ENCODE measurements around the gene RALGPS2.

Gene RALGPS2

DNA sequence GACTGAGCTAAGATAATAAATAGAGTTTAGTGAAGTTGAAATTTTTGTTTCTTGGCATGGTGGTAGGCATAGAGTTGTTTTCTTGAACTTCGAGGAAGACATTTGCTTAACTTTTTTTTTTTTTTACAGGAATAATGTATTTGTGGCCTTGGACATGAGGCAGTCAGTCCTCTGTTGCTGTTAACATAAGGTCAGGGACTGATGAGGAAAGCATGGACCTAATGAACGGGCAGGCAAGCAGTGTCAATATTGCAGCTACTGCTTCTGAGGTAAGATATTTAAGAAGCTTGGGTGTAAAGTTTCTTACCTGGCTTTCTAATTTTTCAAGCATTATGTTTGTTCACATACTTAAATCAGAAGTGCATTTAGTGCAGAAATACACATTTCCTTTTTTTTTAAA lies 51.5 kb downstream of the RALGPS2 start:
- no peaks in the 10 kb centered on the region for H3K36me3 ChIP-seq (ENCODE audit: insufficient read depth)
- no peak overlapping the region for H3K27ac ChIP-seq
- no peaks in the 10 kb centered on the region for H3K4me1 ChIP-seq (ENCODE audit: low read depth, poor library complexity, severe bottlenecking)
- no peaks in the 10 kb centered on the region for H3K27me3 ChIP-seq (ENCODE audit: insufficient read depth, low read depth)
- TF ChIP-seq, protein P1, sequence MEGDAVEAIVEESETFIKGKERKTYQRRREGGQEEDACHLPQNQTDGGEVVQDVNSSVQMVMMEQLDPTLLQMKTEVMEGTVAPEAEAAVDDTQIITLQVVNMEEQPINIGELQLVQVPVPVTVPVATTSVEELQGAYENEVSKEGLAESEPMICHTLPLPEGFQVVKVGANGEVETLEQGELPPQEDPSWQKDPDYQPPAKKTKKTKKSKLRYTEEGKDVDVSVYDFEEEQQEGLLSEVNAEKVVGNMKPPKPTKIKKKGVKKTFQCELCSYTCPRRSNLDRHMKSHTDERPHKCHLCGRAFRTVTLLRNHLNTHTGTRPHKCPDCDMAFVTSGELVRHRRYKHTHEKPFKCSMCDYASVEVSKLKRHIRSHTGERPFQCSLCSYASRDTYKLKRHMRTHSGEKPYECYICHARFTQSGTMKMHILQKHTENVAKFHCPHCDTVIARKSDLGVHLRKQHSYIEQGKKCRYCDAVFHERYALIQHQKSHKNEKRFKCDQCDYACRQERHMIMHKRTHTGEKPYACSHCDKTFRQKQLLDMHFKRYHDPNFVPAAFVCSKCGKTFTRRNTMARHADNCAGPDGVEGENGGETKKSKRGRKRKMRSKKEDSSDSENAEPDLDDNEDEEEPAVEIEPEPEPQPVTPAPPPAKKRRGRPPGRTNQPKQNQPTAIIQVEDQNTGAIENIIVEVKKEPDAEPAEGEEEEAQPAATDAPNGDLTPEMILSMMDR (conservative IDR thresholded peaks at IDR 0.05; ENCODE audit: low read depth, low read length) = no peak
- no peaks in the 10 kb centered on the region for H4K20me1 ChIP-seq (ENCODE audit: insufficient read depth)
- H3K79me2 ChIP-seq (ENCODE audit: insufficient read depth, low read depth) = no peaks in the 10 kb centered on the region
- no peak overlapping the region for H2AFZ ChIP-seq (ENCODE audit: low read depth)
- no peak overlapping the region for H3K4me3 ChIP-seq (IDR thresholded peaks at IDR 0.05; ENCODE audit: insufficient read depth, low read depth, low read length)
- H3K9ac ChIP-seq = no peak overlapping the region
- H3K4me2 ChIP-seq = no peak overlapping the region

DNA sequence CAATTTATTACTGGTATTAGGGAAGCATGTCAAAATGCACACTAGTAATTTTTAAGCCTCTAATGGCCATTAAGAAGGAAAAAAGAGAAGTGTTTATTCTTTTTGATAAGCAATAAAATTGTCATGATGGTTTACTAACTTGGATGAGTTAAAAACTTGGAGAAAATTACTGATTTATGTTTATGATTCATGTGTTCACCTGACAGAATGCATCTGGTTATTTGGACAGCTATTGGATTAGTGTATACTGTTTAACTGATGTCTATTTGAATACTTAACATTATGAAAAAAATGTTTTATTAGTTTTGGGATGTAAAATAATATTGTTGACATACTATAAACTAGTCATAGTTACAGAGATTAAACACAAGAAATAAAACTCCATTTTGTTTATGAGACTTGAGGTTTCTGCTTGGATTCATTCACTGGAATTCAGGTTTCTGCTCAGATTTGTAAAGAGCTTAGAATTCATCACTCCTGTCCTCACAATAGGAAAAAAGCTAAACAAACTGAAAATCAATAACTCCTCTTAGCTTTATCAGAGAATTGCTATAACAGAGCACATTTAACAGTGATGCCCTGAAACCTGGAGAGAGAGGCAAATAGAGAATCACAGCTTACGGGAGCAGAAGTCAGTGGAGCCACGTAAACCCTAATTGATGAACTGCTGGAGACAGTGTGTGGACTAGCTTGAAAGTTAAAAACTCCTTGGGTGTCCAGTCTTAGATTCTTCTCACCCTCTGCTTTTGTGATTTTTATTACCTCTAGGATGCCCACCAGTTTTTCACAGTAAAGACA lies 56.7 kb downstream of the RALGPS2 start:
- H3K36me3 ChIP-seq (ENCODE audit: insufficient read depth) = no peaks in the 10 kb centered on the region
- H3K4me1 ChIP-seq (ENCODE audit: low read depth, poor library complexity, severe bottlenecking) = peaks cover 6% of the 10 kb centered on the region
- no peak overlapping the region for H2AFZ ChIP-seq (ENCODE audit: low read depth)
- H4K20me1 ChIP-seq (ENCODE audit: insufficient read depth) = no peaks in the 10 kb centered on the region
- no peak overlapping the region for H3K9ac ChIP-seq
- H3K27me3 ChIP-seq (ENCODE audit: insufficient read depth, low read depth) = no peaks in the 10 kb centered on the region
- H3K27ac ChIP-seq = no peak overlapping the region
- H3K79me2 ChIP-seq (ENCODE audit: insufficient read depth, low read depth) = no peaks in the 10 kb centered on the region
- TF ChIP-seq, protein P1 (conservative IDR thresholded peaks at IDR 0.05; ENCODE audit: low read depth, low read length) = no peak
- no peak overlapping the region for H3K4me3 ChIP-seq (IDR thresholded peaks at IDR 0.05; ENCODE audit: insufficient read depth, low read depth, low read length)
- H3K4me2 ChIP-seq = no peak overlapping the region

DNA sequence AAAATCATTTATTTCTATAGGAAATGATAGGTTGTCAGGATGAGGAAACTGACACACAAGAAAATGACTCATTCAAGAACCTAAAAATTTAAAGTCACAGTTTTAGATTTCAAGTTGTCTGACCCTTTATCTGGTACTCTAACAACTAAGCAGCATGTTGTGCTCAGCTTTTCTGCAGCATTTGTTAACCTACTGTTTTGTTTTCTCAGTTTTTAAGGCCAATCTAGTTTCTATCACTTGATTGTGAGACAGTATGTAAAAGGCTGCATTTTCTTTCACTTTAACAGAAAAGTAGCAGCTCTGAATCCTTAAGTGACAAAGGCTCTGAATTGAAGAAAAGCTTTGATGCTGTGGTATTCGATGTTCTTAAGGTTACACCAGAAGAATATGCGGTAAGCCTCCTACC lies 59.1 kb downstream of the RALGPS2 start:
- Histone ChIP-seq H3K27me3 (ENCODE audit: insufficient read depth, low read depth) (no peaks in the 10 kb centered on the region), H3K4me1 (ENCODE audit: low read depth, poor library complexity, severe bottlenecking) (peaks cover 6% of the 10 kb centered on the region), H3K4me3 (IDR thresholded peaks at IDR 0.05; ENCODE audit: insufficient read depth, low read depth, low read length) (no peak overlapping the region), H3K36me3 (ENCODE audit: insufficient read depth) (no peaks in the 10 kb centered on the region), H3K4me2 (no peak overlapping the region), H2AFZ (ENCODE audit: low read depth) (no peak overlapping the region), H3K9ac (no peak overlapping the region), H4K20me1 (ENCODE audit: insufficient read depth) (no peaks in the 10 kb centered on the region), H3K27ac (no peak overlapping the region), H3K79me2 (ENCODE audit: insufficient read depth, low read depth) (no peaks in the 10 kb centered on the region)
- TF ChIP-seq, protein P1 (conservative IDR thresholded peaks at IDR 0.05; ENCODE audit: low read depth, low read length) = no peak

DNA sequence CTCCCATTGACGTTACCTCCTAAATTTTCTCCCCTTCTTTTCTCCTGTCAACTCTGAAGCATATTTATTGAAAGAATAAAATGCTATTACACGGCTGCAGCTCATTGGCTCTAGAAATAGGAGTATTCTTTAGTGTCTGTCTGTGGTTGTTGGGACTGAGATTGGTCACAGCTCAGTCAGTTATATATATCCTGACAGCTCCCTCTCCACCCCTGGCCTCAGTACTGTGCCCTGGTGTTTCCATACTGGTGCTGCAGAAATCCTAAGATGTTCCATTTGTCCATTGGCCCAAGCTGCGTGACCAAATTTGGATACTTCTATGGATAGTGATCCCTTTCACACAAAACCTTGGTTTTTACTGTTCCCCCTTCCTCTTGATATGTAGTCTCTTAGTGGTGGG lies 67.3 kb downstream of the RALGPS2 start:
- Histone ChIP-seq H3K4me3 (IDR thresholded peaks at IDR 0.05; ENCODE audit: insufficient read depth, low read depth, low read length) (no peak overlapping the region), H4K20me1 (ENCODE audit: insufficient read depth) (no peaks in the 10 kb centered on the region), H2AFZ (ENCODE audit: low read depth) (no peak overlapping the region), H3K27ac (no peak overlapping the region), H3K4me2 (no peak overlapping the region), H3K27me3 (ENCODE audit: insufficient read depth, low read depth) (no peaks in the 10 kb centered on the region), H3K4me1 (ENCODE audit: low read depth, poor library complexity, severe bottlenecking) (no peaks in the 10 kb centered on the region), H3K36me3 (ENCODE audit: insufficient read depth) (no peaks in the 10 kb centered on the region), H3K79me2 (ENCODE audit: insufficient read depth, low read depth) (no peaks in the 10 kb centered on the region), H3K9ac (no peak overlapping the region)
- TF ChIP-seq, protein P1 (conservative IDR thresholded peaks at IDR 0.05; ENCODE audit: low read depth, low read length) = no peak

Data from KMS-11 (cell line).